BLaER1 treated with 17β-estradiol and CSF1 and Interleukin-3, amounts not matched to agents 10 nM and 100 nM (cell line): ENCODE data around the gene NOS2.
A peak's percentile ranks its signal among the peaks of the same experiment; 100 is the strongest.
"Not testable (repeated sequence)": the region's sequence is repeated elsewhere in the genome, so short reads cannot be mapped to it uniquely, and the experiment has no call there.

Source experiments
- H3K27ac ChIP-seq, 11 experiments: shearing (Covaris generic); formaldehyde crosslinking; 2 replicates each; pipeline ENCODE4 v1.8.1; 2022
- H3K27me3 ChIP-seq, 11 experiments: shearing (Covaris generic); formaldehyde crosslinking; 2 replicates each; pipeline ENCODE4 v1.8.1; 2022
- H3K36me3 ChIP-seq, 11 experiments: shearing (Covaris generic); formaldehyde crosslinking; 2 replicates each; pipeline ENCODE4 v1.8.1; 2022
- H3K4me1 ChIP-seq, 10 experiments: shearing (Covaris generic); formaldehyde crosslinking; 2 replicates each; pipeline ENCODE4 v1.8.1; 2022
- H3K4me2 ChIP-seq, 11 experiments: shearing (Covaris generic); formaldehyde crosslinking; 2 replicates each; pipeline ENCODE4 v1.8.1; 2022
- H3K4me3 ChIP-seq, 10 experiments: shearing (Covaris generic); formaldehyde crosslinking; 2 replicates each; pipeline ENCODE4 v1.8.1; 2022
- H3K9ac ChIP-seq, 11 experiments: shearing (Covaris generic); formaldehyde crosslinking; 2 replicates each; pipeline ENCODE4 v1.8.1; 2022
- H3K9me3 ChIP-seq, 11 experiments: shearing (Covaris generic); formaldehyde crosslinking; replicated peaks in 1 of 11; 2 replicates each; pipeline ENCODE4 v1.8.1; 2022
- H4K20me1 ChIP-seq, 11 experiments: shearing (Covaris generic); formaldehyde crosslinking; 2 replicates each; pipeline ENCODE4 v1.8.1; 2022
- Cebpa-rat ChIP-seq, 11 experiments: shearing (Covaris generic); IDR thresholded peaks; 2 replicates each; pipeline ENCODE4 v1.8.1; 2022

NOS2 gene

DNA sequence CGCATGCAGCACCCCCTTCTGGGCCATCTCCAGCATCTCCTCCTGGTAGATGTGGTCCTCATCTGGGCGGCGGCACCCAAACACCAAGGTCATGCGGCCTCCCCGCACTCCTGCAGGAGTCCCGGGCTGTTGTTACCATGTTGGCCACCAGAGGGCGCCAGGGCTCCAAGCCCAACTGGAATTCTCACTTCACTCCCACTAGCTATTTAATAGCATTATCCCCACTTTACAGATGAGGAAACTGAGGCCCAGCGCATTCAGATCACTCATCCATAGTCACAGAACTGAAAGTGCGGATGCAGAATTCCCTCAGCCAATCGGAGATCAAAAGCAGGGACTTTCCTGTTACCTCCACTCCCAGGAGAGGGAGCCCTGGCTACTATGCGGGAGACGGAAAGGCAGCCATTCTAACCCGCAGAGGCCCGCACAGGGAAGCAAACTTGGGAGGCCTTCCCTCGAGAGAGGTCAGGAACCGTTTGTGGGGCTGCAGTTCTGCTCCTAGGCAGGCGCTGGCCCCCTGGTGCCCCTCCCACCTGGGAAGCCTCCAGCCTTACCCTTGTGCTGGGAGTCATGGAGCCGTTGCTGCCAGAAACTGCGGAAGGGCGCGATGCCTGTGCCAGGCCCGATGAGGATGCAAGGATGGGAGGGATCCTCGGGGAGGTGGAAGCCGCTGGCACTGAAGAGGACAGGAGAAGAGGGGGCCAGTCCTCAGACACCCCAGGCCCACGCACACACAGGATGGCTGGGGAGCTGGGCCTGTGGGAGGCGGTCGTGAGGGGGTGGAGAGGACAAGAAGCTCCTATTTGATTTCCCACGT, 40.1 kb downstream of the NOS2 start:
- Histone ChIP-seq H3K27ac (no peak overlapping the region), H3K4me2 (0 out of 22 replicates have a peak overlapping the region, but pooled peaks of 1 of the 11 experiments have one; percentile 5), H3K4me1 (peaks cover 0 to 14% (median 8%) of the 10 kb centered on the region in 10 experiments; a peak in 10 of 20 replicates), H3K36me3 (no peaks in the 10 kb centered on the region), H3K4me3 (no peak overlapping the region), H3K9me3 (no peaks in the 10 kb centered on the region), H3K27me3 (no peaks in the 10 kb centered on the region), H3K9ac (no peak overlapping the region), H4K20me1 (peaks cover 0 to 11% (median 0%) of the 10 kb centered on the region in 11 experiments; a peak in 2 of 22 replicates)
- no peak for TF ChIP-seq Cebpa-rat (IDR thresholded peaks at IDR 0.05)

DNA sequence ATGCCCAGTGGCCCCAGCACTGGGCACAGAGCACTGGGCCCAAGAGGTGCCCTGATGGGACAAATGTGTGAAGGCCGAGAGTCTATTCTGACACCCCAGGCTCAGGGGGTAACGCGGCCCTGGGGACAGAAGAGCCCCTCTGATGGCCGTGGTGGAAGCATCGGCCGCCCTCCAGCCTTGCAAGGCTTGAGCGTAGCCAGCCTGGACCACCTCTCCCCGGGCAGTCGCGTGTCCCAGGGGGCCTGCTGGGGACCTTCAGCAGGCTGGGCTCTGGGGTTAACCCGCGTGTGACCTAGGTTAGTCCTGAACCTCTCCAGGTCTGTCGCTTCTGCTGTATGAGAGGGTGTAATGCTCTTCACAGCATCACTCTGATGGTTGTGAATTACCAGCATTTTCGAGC, 40.8 kb downstream of the NOS2 start:
- Histone ChIP-seq H3K27ac (no peak overlapping the region), H3K9me3 (no peaks in the 10 kb centered on the region), H3K4me2 (no peak overlapping the region), H3K4me3 (no peak overlapping the region), H3K27me3 (no peaks in the 10 kb centered on the region), H4K20me1 (peaks cover 0 to 11% (median 0%) of the 10 kb centered on the region in 11 experiments; a peak in 3 of 22 replicates), H3K36me3 (no peaks in the 10 kb centered on the region), H3K9ac (no peak overlapping the region), H3K4me1 (peaks cover 0 to 14% (median 8%) of the 10 kb centered on the region in 10 experiments; a peak in 10 of 20 replicates)
- TF ChIP-seq Cebpa-rat (IDR thresholded peaks at IDR 0.05), result no peak

DNA sequence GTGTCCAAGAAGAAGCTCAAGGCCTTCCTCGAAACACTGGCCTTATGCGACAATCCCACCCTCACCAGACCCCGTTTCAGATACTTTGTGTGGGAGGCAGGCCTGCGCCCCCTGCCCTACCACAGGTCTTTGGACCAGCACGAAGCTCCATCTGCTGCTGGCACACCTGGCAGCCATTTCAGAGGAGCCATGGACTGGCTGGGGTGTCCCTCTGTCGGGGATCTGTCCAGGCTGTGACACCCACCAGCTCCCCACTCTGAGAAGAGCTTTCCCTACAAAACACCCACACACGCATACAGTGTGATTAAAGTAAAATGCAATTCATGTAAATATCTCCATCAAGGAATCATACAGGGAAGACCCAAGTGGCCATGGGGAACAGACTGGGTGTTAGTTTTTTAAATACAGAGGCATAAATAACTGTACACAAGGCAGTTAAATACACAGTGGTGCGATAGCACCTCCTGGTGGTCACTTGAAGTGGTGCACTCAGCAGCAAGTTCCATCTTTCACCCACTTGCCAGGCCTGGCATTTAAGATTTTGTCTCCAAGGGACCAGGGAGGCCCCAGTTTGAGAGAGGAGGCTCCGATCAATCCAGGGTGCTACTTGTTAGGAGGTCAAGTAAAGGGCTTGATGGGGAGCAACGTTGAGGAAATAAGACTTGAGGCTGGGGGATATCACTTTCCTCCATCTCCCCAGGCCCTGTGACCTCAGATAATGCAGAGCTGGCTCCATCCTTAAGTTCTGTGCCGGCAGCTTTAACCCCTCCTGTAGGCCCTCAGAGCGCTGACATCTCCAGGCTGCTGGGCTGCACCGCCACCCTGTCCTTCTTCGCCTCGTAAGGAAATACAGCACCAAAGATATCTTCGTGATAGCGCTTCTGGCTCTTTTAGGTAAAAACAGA, 43.6 kb downstream of the NOS2 start:
- Histone ChIP-seq H3K4me3 (no peak overlapping the region), H3K27ac (no peak overlapping the region), H4K20me1 (peaks cover 0 to 11% (median 0%) of the 10 kb centered on the region in 11 experiments; a peak in 3 of 22 replicates), H3K4me2 (peak overlapping the region in 4 of 11 experiments; percentile 10 to 24 (median 17); a peak in 3 of 22 replicates), H3K27me3 (no peaks in the 10 kb centered on the region), H3K9me3 (no peaks in the 10 kb centered on the region), H3K4me1 (peaks cover 0 to 14% (median 8%) of the 10 kb centered on the region in 10 experiments; a peak in 10 of 20 replicates), H3K9ac (0 out of 22 replicates have a peak overlapping the region, but pooled peaks of 1 of the 11 experiments have one; percentile 10), H3K36me3 (no peaks in the 10 kb centered on the region)
- TF ChIP-seq Cebpa-rat (IDR thresholded peaks at IDR 0.05), result no peak

DNA sequence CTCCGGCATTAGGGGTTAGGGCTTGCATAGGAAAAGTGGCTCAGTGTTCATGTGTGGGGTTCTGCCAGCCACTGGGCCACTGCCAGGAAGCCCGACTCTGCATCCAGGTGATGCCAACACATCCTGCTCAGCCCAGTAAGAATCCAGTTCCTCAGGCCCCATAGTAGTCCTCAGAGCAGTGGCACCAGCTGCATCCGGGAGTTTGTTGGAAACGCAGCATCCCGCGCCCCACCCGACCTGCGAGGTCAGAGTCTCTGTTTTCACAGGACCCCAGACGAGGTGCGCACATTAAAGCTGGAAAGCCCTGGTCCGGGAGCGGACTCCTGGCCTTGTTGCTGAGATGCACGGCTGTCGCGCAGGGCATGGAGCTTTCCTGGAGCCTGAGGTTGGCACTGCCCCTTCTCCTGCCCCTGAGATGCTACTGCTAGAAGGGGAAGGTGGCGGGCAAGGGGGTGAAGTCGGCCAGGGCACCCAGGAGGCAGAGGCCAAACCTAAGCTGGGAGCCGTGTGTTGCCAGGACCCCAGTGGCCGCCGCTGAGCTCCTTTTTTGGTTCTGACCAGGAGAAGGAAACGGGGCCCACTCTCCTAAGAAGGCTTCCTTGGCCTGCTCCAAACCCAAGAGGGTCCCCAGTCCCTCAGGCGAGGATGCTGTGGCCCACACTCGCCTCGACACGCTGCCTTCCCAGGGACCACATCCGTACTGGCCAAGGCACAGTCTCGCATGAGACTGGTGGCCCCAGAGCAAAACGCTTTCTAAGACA, 44.4 kb downstream of the NOS2 start:
- Histone ChIP-seq H4K20me1 (peaks cover 0 to 11% (median 0%) of the 10 kb centered on the region in 11 experiments; a peak in 3 of 22 replicates), H3K27me3 (no peaks in the 10 kb centered on the region), H3K9me3 (no peaks in the 10 kb centered on the region), H3K4me1 (peaks cover 0 to 14% (median 8%) of the 10 kb centered on the region in 10 experiments; a peak in 10 of 20 replicates), H3K9ac (no peak overlapping the region), H3K4me2 (no peak overlapping the region), H3K27ac (no peak overlapping the region), H3K36me3 (no peaks in the 10 kb centered on the region), H3K4me3 (no peak overlapping the region)
- no peak for TF ChIP-seq Cebpa-rat (IDR thresholded peaks at IDR 0.05)

- peaks cover 0 to 6% (median 0%) of the 10 kb centered on the region in 11 experiments; a peak in 1 of 22 replicates for H4K20me1 ChIP-seq
- H3K27ac ChIP-seq, result no peak overlapping the region
- no peaks in the 10 kb centered on the region for H3K27me3 ChIP-seq
- no peak for TF ChIP-seq Cebpa-rat (IDR thresholded peaks at IDR 0.05)
- no peaks in the 10 kb centered on the region for H3K9me3 ChIP-seq
- H3K4me2 ChIP-seq, result no peak overlapping the region
- no peak overlapping the region for H3K4me3 ChIP-seq
- no peak overlapping the region for H3K9ac ChIP-seq
- no peaks in the 10 kb centered on the region for H3K36me3 ChIP-seq
- peaks cover 0 to 10% (median 8%) of the 10 kb centered on the region in 10 experiments; a peak in 9 of 20 replicates for H3K4me1 ChIP-seq
Observed at GRCh38 chr17:27754549-27754948, 45.8 kb downstream of the NOS2 start.

DNA sequence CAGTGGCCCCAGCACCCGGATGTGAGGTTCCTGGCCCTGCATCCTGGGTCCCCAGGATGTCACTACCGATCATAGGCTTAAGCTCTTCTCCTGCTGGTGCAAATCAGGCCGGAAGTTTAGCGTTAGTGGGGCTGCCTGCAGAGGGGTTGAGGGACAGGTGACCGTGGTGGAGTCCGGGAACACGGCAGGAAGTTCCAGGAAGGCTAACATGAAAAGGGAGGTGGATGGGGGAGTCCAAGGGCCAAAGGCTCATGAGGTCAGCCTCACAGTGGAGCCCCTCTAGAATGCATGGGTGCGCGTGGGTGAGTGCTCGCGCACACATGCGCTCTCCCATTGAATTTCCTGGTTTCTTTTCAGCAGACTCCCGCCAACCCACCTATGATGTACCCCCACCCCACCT, 46.6 kb downstream of the NOS2 start:
- H3K4me3 ChIP-seq, H3K27me3 ChIP-seq, H4K20me1 ChIP-seq, H3K27ac ChIP-seq, H3K36me3 ChIP-seq, H3K4me2 ChIP-seq, H3K9me3 ChIP-seq, H3K9ac ChIP-seq: not testable (repeated sequence)
- peaks cover 0 to 10% (median 8%) of the 10 kb centered on the region in 10 experiments; a peak in 9 of 20 replicates for H3K4me1 ChIP-seq

DNA sequence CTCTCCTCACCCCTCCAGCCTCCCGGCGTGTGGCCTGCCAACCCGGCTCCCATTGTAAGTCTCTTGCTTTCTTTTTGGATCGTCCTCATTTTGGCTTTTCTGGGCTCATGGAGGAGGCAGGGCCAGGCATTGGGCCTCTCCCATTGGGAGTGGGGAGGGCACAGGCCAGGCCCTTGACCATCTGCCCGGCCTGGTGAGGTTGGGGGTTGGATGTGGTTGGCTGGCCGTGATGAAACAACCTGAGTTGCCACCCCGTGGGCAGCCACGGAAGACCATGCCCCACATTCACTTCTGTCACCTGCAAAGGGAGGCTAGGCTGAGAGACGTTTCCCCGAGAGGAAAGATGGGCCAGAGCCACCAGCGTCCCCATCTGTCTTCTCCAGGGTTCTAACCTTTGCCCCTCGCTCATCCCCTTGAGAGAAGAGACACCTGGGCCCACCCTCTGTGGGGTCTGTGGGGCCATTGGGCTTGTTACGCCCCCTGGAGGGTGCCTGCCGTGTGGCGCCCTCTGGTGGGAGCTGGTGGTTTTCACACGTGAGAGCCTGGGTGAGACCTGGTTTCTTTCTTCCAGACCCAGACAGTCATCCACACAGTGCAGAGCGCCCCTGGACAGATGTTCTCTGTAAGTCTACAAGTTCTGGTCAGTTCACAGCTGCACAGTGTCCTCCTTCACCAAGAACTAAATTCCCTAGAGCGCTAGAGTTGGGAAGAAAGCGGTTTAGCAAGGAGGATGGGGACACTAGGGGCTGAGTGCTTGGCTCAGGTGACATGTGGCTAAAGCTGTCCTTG, 47.3 kb downstream of the NOS2 start:
- H3K4me2 ChIP-seq, result not testable (repeated sequence)

More for the DNA sequence above, 47.3 kb downstream of the NOS2 start:
- not testable (repeated sequence) for H3K27ac ChIP-seq, H4K20me1 ChIP-seq, H3K9me3 ChIP-seq, H3K36me3 ChIP-seq, H3K9ac ChIP-seq, H3K27me3 ChIP-seq, H3K4me3 ChIP-seq
- H3K4me1 ChIP-seq, result peaks cover 0 to 10% (median 8%) of the 10 kb centered on the region in 10 experiments; a peak in 9 of 20 replicates
